T-cell (primary cell): ENCODE data around the gene SAMD13. TPM values are rescaled to one million over a fixed set of nuclear protein-coding genes. Genes with fewer than 3 reads are reported as not detected.
A peak's percentile ranks its signal among the peaks of the same experiment; 100 is the strongest.

Source experiments
- ATAC-seq, 4 experiments: fragments of 200-7000 bp in 3 of 4; fragments of 150-1000 bp in 1 of 4; cut with Tn5 transposase; replicated peaks in 1 of 4; 1 replicate in 3 of 4; 2 replicates in 1 of 4; pipeline ENCODE4 v1.10.0; 2021; ENCODE audit warnings: moderate library complexity in 3 of 4, mild to moderate bottlenecking in 2 of 4, moderate number of reproducible peaks in 1 of 4
- CTCF ChIA-PET, 2 donors: fragments of 300-600 bp; sonication (Branson Sonifier 250); formaldehyde crosslinking; loops; one replicate each; lab custom pipeline; 2022; ENCODE audit warnings: antibody characterized with exemption in 2 of 2; lab: Charles Lee
- POLR2A ChIA-PET, 2 donors: fragments of 300-600 bp; sonication (Branson Sonifier 250); formaldehyde crosslinking; loops; one replicate each; lab custom pipeline; 2022; ENCODE audit warnings: antibody characterized with exemption in 2 of 2; lab: Charles Lee
- DNase-seq, 35 experiments: peaks; one replicate each; pipeline versions ENCODE4 v3.0.0 to v3.0.0-alpha.2; 2013 to 2023
- H3K27ac ChIP-seq: one replicate; pipeline ENCODE4 v1.5.1; 2013; ENCODE audit warnings: low read length
- H3K27me3 ChIP-seq, 2 experiments: replicated peaks in 1 of 2; 1 replicate in 1 of 2; 2 replicates in 1 of 2; pipeline versions ENCODE4 v1.6.1 to v1.7.0; 2013; ENCODE audit warnings: low read length in 1 of 2, mixed read lengths in 1 of 2; ENCODE audit not compliant: control insufficient read depth in 2 of 2, insufficient read depth in 2 of 2; ENCODE audit errors: extremely low read depth in 1 of 2
- H3K36me3 ChIP-seq, 2 donors: 1 replicate in 1 of 2; 2 replicates in 1 of 2; pipeline versions ENCODE4 v1.6.1 to v1.7.0; 2013; ENCODE audit warnings: low read length in 1 of 2; ENCODE audit not compliant: control insufficient read depth in 2 of 2, insufficient read depth in 1 of 2; ENCODE audit errors: extremely low read depth in 1 of 2
- H3K4me1 ChIP-seq, 2 experiments: 1 replicate in 1 of 2; 2 replicates in 1 of 2; pipeline versions ENCODE4 v1.6.1 to v1.7.0; 2013; ENCODE audit warnings: low read length in 2 of 2, mixed read lengths in 1 of 2; ENCODE audit not compliant: insufficient read depth in 2 of 2, control insufficient read depth in 1 of 2; ENCODE audit errors: extremely low read depth in 1 of 2
- H3K4me3 ChIP-seq, 2 donors: 1 replicate in 1 of 2; 2 replicates in 1 of 2; pipeline versions ENCODE4 v1.5.1 to v1.7.0; 2013; ENCODE audit warnings: mild to moderate bottlenecking in 2 of 2, low read length in 1 of 2, moderate library complexity in 1 of 2; ENCODE audit not compliant: control insufficient read depth in 1 of 2; ENCODE audit errors: extremely low read depth in 1 of 2
- H3K9me3 ChIP-seq: 2 replicates; pipeline ENCODE4 v1.7.0; 2013
- H3K27ac Mint-ChIP-seq, 2 donors: one replicate each; pipeline ENCODE4 v1.8.0; 2020 to 2021; ENCODE audit warnings: mild to moderate bottlenecking in 2 of 2, mixed read lengths in 2 of 2
- H3K27me3 Mint-ChIP-seq, 2 donors: one replicate each; pipeline ENCODE4 v1.8.0; 2021 to 2022; ENCODE audit warnings: mixed read lengths in 2 of 2
- H3K36me3 Mint-ChIP-seq: one replicate; pipeline ENCODE4 v1.8.0; 2021; ENCODE audit warnings: mixed read lengths
- H3K4me1 Mint-ChIP-seq, 3 donors: one replicate each; pipeline ENCODE4 v1.8.0; 2020 to 2022; ENCODE audit warnings: mixed read lengths in 3 of 3, mild to moderate bottlenecking in 1 of 3
- H3K4me3 Mint-ChIP-seq, 3 donors: one replicate each; pipeline ENCODE4 v1.8.0; 2020 to 2022; ENCODE audit warnings: mild to moderate bottlenecking in 3 of 3, mixed read lengths in 3 of 3, moderate library complexity in 3 of 3
- H3K9me3 Mint-ChIP-seq, 3 donors: one replicate each; pipeline ENCODE4 v1.8.0; 2020 to 2022; ENCODE audit warnings: mixed read lengths in 3 of 3
- WGBS: methylation state at CpG from one replicate; pipeline ENCODE4 v1.1.5; 2013; ENCODE audit warnings: missing lambda C conversion rate; ENCODE audit not compliant: insufficient coverage; 5-methylcytosine and 5-hydroxymethylcytosine counted together
- total RNA-seq, 35 experiments: library from RNA in 6 of 35; stranded (reverse) in 6 of 35; fragments of 120-200 nt in 1 of 35; gene quantifications; one replicate each; pipeline versions ENCODE4 v1.2.1 to v1.2.4 and lab custom pipeline; 2013 to 2026

The SAMD13 gene
- total RNA-seq, 5 donors from 2014 or later (not counting 1 experiment from before 2014, with no cell fraction given): 0.30 TPM; not detected in 4

DNA sequence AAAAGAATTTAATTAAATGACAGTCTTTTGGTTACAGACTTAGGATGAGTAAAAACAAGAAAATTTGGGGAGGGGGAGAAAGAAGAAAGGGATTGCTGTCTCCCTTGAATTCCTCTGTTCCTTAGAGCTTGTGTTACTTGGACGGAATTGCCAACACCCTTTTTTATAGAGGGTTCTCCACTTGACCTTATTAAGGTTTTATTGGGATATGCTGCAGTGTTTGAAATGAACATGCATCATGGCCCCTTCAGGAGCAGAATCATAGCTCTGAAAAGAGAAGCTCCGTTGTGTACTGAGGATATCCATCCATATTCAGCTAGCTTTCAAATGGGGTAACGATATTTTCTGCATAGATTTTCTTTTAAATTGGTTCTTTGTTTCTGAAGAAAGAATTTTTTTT, 48.6 kb downstream of the SAMD13 start:
- Mint-ChIP-seq H3K27me3 (peaks cover 0 to 2% of the 10 kb centered on the region in 2 donors), H3K27ac (no peak overlapping the region), H3K36me3 (no peaks in the 10 kb centered on the region), H3K4me1 (peaks cover 0 to 7% (median 0%) of the 10 kb centered on the region in 3 donors), H3K9me3 (no peaks in the 10 kb centered on the region), H3K4me3 (no peak overlapping the region)
- no CpG with 5 or more reads among the region's 3 CpGs for WGBS
- ChIA-PET POLR2A (interaction anchor here in 1 of 2 donors (0.6 kb wide), 1 partner anchor 561 kb away, joined by 3 read pairs; no protein-coding TSS in a partner anchor), CTCF (no interaction called here)
- H3K27ac ChIP-seq: no peak overlapping the region
- ATAC-seq: no peak
- no peaks in the 10 kb centered on the region for H3K27me3 ChIP-seq
- no peak for DNase-seq
- no peaks in the 10 kb centered on the region for H3K9me3 ChIP-seq
- H3K4me1 ChIP-seq: no peaks in the 10 kb centered on the region
- no peaks in the 10 kb centered on the region for H3K36me3 ChIP-seq
- H3K4me3 ChIP-seq: no peak overlapping the region

DNA sequence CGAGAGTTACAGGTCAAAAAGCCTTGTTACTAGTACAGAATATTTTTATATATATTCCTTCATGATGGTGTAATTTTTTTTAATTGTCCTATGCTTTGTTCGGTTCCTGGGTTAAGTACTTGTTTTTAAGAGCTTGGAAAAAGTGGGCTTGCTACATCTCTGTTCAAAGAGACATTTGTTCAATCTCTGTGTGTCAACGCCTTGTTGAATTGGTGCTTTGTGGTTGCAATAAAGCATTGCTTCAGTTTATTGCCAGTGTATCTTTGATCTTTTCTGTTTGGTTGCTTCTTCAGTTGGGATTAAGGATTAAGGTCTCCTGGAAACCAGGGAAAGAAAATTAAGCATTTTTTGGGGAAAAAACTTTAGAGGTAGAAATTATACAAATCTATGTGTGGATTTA, 49.0 kb downstream of the SAMD13 start:
- no peak overlapping the region for H3K27ac Mint-ChIP-seq
- peaks cover 0 to 2% of the 10 kb centered on the region in 2 donors for H3K27me3 Mint-ChIP-seq
- no peaks in the 10 kb centered on the region for H3K9me3 ChIP-seq

DNA sequence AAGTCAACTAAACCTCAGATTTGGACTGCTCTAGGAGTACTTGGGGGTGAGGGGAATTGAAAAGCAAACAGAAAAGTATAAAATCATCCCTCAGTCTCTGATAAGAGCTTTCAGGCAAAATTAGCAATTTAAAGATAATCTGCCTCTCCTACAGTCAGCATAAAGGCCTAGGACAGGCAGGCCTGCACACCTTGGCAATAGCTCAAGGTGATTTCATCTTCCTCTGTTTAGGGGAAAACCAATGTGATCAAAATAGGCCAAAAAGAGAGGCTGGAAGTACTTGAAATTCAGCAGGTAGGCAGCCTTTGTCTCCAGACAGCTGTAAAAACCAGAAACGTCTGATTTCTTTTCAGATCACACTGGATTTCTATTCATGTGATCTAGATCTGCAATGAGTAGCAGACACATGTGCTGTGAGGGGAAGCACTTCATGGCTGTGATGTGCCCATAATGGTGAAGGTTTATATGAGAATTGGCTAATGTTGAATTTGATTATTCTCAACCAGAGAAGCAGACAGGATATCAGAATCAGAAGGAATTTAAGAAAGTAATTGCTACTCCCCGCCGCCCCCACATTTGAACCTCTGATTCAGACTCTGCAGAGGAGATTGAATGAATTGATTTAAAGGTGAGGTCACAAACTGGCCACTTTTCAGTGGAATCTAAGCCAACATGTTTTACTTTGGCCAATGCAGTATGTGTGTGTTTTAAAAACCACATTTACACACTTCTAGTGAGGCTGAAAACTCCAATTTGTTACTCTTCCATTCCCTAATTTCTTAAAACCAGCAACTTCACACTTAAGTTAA, 51.0 kb downstream of the SAMD13 start:
- Mint-ChIP-seq H3K9me3 (peaks cover 0 to 6% (median 0%) of the 10 kb centered on the region in 3 donors), H3K4me3 (no peak overlapping the region), H3K4me1 (peaks cover 0 to 7% (median 0%) of the 10 kb centered on the region in 3 donors), H3K27ac (no peak overlapping the region), H3K27me3 (peaks cover 0 to 7% of the 10 kb centered on the region in 2 donors), H3K36me3 (no peaks in the 10 kb centered on the region)
- no peaks in the 10 kb centered on the region for H3K27me3 ChIP-seq
- H3K4me3 ChIP-seq: no peak overlapping the region
- no peaks in the 10 kb centered on the region for H3K4me1 ChIP-seq
- POLR2A ChIA-PET: no interaction called here
- CTCF ChIA-PET: no interaction called here
- H3K9me3 ChIP-seq: no peaks in the 10 kb centered on the region
- WGBS: no CpG with 5 or more reads among the region's 3 CpGs
- no peaks in the 10 kb centered on the region for H3K36me3 ChIP-seq
- H3K27ac ChIP-seq: no peak overlapping the region
- ATAC-seq (no peak), DNase-seq (no peak)

More for the DNA sequence above, 49.0 kb downstream of the SAMD13 start:
- Histone ChIP-seq H3K4me3 (no peak overlapping the region), H3K4me1 (no peaks in the 10 kb centered on the region), H3K27me3 (no peaks in the 10 kb centered on the region), H3K36me3 (no peaks in the 10 kb centered on the region), H3K27ac (no peak overlapping the region)
- ATAC-seq: no peak
- Mint-ChIP-seq H3K36me3 (no peaks in the 10 kb centered on the region), H3K4me3 (no peak overlapping the region), H3K9me3 (no peaks in the 10 kb centered on the region), H3K4me1 (peaks cover 0 to 7% (median 0%) of the 10 kb centered on the region in 3 donors)
- ChIA-PET CTCF (interaction anchor here in 1 of 2 donors (0.7 kb wide), 1 partner anchor 16 kb away, joined by 3 read pairs; no protein-coding TSS in a partner anchor), POLR2A (interaction anchor here in 1 of 2 donors (0.6 kb wide), 1 partner anchor 561 kb away, joined by 3 read pairs; no protein-coding TSS in a partner anchor)
- 83% methylated on average over 1 of the region's 3 CpGs for WGBS
- no peak for DNase-seq

DNA sequence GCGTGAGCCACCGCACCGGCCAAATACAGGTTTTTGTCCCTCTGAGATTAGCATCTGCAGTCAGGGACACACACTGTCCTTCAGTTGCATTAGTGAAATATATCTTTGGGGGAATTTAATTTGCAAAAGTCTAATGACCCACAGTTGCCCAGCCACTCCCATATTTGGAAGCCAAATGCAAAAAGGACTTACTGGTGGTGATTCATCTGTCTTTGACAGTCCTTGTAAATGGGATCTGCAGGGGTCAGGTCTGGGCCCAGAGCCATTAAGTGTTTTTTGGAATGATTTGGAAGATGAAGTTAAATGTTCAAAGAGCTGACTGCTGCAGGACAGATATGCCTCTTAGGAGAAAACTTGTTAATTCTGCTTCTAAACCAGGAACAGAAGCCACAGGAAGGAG, 52.2 kb downstream of the SAMD13 start:
- no peak for ATAC-seq
- Histone ChIP-seq H3K4me1 (no peaks in the 10 kb centered on the region), H3K27me3 (no peaks in the 10 kb centered on the region), H3K4me3 (no peak overlapping the region), H3K27ac (no peak overlapping the region), H3K36me3 (no peaks in the 10 kb centered on the region), H3K9me3 (no peaks in the 10 kb centered on the region)
- DNase-seq: no peak
- Mint-ChIP-seq H3K4me3 (no peak overlapping the region), H3K4me1 (peaks cover 0 to 7% (median 0%) of the 10 kb centered on the region in 3 donors), H3K27ac (no peak overlapping the region), H3K27me3 (peaks cover 0 to 7% of the 10 kb centered on the region in 2 donors), H3K36me3 (no peaks in the 10 kb centered on the region), H3K9me3 (peaks cover 0 to 6% (median 4%) of the 10 kb centered on the region in 3 donors)
- POLR2A ChIA-PET: no interaction called here
- 100% methylated on average over 3 of the region's 3 CpGs for WGBS
- CTCF ChIA-PET: interaction anchor here in 1 of 2 donors (0.6 kb wide), 1 partner anchor 86 kb away, joined by 3 read pairs; no protein-coding TSS in a partner anchor

- Mint-ChIP-seq H3K36me3 (no peaks in the 10 kb centered on the region), H3K4me3 (no peak overlapping the region), H3K27ac (peak overlapping the region in 1 of 2 donors; percentile 16), H3K4me1 (peaks cover 0 to 7% (median 0%) of the 10 kb centered on the region in 3 donors), H3K27me3 (peaks cover 0 to 6% of the 10 kb centered on the region in 2 donors), H3K9me3 (peaks cover 0 to 6% (median 4%) of the 10 kb centered on the region in 3 donors)
- WGBS: 100% methylated on average over 1 of the region's 3 CpGs
- no peak overlapping the region for H3K27ac ChIP-seq
- no peak for ATAC-seq
- no peak overlapping the region for H3K4me3 ChIP-seq
- no peak for DNase-seq
- no peaks in the 10 kb centered on the region for H3K36me3 ChIP-seq
- no peaks in the 10 kb centered on the region for H3K4me1 ChIP-seq
- ChIA-PET CTCF (interaction anchor here in 1 of 2 donors (0.7 kb wide), 1 partner anchor 346 kb away, joined by 3 read pairs; no protein-coding TSS in a partner anchor), POLR2A (no interaction called here)
- no peaks in the 10 kb centered on the region for H3K27me3 ChIP-seq
- H3K9me3 ChIP-seq: no peaks in the 10 kb centered on the region
These were observed 54.0 kb downstream of the SAMD13 start for GRCh38 chr1:84355556-84355955.

- no peak overlapping the region for H3K4me3 Mint-ChIP-seq
- peaks cover 0 to 6% (median 4%) of the 10 kb centered on the region in 3 donors for H3K9me3 Mint-ChIP-seq
- CTCF ChIA-PET: no interaction called here
- H3K27me3 ChIP-seq: no peaks in the 10 kb centered on the region
- no peak overlapping the region for H3K4me3 ChIP-seq
- no CpG with 5 or more reads among the region's 1 CpG for WGBS
- H3K36me3 ChIP-seq: no peaks in the 10 kb centered on the region
- no peaks in the 10 kb centered on the region for H3K36me3 Mint-ChIP-seq
- no peaks in the 10 kb centered on the region for H3K4me1 Mint-ChIP-seq
- ATAC-seq: no peak
- H3K4me1 ChIP-seq: no peaks in the 10 kb centered on the region
- no peak overlapping the region for H3K27ac ChIP-seq
- no peaks in the 10 kb centered on the region for H3K9me3 ChIP-seq
- no peak overlapping the region for H3K27ac Mint-ChIP-seq
- POLR2A ChIA-PET: no interaction called here
- DNase-seq: no peak
- H3K27me3 Mint-ChIP-seq: peaks cover 0 to 5% of the 10 kb centered on the region in 2 donors
These were observed 55.4 kb downstream of the SAMD13 start for GRCh38 chr1:84356881-84357280.
